ENCODE measurements around the gene LRRC14B.
"Not testable (repeated sequence)": the region's sequence is repeated elsewhere in the genome, so short reads cannot be mapped to it uniquely, and the experiment has no call there.

Gene LRRC14B

GRCh38 chr5:194102-194501 lies 2.8 kb downstream of the LRRC14B start:
- no peak for DNase-seq

GRCh38 chr5:194603-195209 lies 3.4 kb downstream of the LRRC14B start:
- DNase-seq, result no peak

DNA sequence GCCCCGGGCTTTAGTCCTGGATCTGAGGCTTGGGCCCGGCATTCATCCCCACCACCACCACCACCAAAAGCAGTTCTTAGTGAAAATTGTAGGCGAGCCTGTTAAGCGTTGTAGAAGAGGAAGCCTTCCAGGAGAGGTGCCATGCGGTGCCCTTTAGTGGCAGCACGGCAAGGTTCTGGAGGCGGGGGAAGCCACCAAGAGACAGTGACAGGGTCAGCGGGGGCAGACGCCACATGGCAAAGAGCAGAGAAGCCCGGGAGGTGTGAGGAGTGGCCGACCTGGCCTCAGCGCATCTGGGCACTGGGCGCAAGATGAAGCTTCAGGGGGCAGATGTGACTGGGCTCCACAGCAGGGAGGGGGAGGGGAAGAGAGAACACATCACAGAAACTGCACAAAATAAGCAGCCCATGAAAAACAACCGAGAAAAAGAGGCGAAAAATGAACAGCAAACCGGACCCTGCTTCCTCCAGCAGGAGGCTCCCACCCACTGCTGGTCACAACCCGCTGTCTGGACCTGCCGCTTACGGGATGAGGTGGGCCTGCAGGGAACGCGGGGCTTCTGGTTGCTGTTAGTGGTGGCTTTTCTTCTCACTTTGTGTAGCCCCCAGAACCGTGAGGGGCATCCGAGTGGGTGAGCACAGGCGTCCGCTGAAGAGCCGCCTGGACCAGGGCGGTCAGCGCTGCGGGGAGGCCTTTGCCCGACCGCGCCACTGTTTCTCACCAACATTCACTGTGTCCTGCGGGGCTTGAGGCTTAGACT lies 4.3 kb downstream of the LRRC14B start:
- DNase-seq, result no peak

DNA sequence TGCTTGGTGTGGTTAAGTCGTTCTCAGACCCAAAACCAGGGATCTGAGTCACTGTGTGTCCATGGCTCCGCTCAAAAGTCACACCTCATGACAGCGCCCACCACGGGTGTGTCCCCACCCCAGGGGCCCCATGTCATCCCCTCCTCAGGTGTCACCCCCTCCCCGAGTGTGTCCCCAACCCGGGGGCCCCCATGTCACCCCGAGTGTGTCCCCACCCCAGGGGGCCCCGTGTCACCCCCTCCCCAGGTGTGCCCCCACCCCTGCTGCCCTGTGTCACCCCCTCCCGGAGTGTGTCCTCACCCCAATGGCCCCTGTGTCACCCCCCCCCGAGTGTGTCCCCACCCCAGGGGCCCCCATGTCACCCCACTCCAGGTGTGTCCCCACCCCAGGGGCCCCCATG lies 5.1 kb downstream of the LRRC14B start:
- no peak for DNase-seq

DNA sequence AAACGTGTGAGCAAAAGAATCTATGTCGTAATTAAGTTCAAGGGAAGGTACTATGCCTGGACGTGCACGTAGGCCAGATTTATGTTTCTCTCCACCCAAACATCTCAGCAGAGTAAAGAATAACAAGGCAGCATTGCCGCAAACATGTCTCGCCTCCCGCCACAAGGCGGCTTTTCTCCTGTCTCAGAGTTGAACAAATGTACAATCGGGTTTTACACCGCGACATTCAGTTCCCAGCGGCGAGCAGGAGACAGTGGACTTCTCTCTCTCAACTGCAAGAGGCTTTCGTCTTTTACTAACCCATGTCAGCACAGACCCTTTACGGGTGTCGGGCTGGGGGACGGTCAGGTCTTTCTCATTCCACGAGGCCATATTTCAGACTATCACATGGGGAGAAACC lies 5.7 kb downstream of the LRRC14B start:
- not testable (repeated sequence) for DNase-seq

DNA sequence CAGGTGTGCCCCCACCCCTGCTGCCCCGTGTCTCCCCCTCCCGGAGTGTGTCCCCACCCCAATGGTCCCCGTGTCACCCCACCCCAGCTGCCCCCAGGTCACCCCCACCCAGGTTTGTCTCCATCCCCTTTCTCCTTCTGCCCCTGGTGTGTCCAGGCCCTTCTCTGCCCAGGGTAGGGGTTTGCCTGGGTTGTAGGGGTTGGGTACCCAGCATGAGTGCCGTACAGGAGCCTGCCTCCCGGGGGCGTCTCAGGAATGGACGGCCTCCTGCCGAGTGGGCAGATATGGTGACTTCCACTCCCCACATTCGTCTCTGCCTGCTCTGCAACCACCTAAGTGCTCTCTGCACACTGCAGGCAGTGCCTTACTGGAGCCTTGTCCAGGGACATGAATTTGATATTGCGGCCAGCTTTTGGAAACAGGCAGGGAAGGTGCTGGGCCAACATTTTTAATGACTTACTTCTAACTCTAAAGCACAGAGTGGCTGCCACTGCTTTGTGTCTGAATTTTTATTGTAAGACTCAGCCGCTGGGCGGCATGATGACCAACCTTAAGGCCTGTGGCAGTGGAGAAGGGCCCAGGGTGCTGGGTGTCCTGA lies 6.7 kb downstream of the LRRC14B start:
- no peak for DNase-seq

- DNase-seq, result no peak
These were observed 7.4 kb downstream of the LRRC14B start for GRCh38 chr5:198516-199196.

DNA sequence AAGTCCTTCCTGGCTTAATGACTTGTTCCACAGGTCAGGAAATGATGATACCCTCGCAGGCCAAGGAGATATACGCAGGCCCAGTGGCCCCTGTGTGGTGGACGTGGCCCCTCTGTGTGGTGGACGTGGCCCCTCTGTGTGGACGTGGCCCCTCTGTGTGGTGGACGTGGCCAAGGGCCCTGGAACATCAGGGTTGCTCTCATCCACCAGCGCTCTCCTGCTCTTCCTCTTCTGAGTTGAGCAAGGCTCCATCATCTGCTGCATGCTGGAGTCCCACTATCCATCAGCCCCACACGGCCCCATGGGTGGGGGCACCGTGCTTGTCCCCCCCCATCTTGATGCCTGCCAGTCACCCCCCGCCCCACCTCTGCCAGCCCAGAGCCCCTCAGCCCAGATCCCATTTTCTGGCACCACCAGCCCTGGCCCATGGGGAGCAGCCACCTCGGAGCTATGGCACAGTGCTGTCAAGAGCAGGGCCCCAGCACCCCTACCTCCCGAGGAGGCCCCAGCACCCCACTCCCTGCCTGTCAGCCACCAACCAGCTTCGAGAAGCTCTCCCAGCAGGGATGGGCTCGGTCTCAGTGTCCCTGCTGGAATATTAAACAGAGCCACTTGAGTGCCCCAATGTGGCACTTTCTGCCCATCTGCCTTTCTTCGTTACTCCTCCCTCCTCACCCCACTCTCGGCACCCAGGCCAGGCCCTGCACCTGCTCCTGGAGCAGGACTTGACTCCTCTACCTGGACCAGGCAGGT lies 8.1 kb downstream of the LRRC14B start:
- DNase-seq, result no peak

- no peak for DNase-seq
These were observed 8.8 kb downstream of the LRRC14B start for GRCh38 chr5:199950-200645.

GRCh38 chr5:200985-201384 lies 9.7 kb downstream of the LRRC14B start:
- no peak for DNase-seq

DNA sequence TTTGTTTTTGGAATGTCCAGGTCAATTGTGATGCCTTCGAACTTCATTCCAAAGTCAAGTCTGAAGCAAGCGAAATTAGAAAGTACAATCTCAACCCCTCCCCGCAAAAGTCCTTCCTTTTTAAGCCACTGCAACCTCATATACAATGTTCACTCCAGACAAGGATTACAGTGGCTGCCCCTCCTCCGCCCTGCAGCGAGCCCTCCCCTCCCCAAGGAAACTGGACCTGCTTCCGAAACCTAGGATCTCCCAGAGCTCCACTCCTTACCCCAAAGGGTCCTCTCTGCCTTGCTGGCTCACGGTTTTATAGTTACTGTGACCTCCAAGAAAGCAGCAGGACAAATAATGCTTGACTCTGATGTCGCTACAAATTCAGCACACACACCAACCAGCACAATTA lies 10.4 kb downstream of the LRRC14B start:
- DNase-seq, result no peak

DNA sequence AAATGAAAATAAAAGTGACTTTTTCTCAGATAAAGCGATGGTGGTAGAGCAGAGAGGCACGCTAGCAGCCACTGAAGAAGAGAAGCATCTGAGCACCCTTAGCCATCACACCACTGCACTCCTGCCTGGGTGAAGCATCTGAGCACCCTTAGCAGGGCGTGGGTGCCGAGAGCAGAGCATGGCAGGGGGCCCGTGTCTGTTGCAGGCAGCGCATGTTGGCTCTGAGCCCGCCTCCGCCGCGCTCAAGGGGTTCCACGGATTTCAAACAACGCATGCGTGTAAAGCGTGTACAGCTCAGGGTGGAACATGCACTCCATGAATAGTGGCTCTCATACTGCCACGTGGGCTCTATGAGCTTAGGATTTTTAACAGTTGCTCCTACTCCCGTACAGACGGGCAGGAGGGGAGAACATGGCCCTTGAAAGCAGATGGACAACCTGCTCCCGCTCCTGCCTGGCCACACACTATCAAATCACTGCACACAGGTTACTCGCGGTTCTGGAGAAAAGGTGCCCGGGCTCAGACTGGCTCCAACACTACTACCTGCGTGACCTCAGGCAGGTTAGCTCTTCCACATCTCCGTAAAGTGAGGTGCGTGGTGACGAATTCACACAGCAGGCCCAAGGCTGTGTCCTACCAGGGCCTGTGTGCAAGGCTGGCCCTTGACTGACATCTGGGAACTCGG lies 12.1 kb downstream of the LRRC14B start:
- no peak for DNase-seq

DNA sequence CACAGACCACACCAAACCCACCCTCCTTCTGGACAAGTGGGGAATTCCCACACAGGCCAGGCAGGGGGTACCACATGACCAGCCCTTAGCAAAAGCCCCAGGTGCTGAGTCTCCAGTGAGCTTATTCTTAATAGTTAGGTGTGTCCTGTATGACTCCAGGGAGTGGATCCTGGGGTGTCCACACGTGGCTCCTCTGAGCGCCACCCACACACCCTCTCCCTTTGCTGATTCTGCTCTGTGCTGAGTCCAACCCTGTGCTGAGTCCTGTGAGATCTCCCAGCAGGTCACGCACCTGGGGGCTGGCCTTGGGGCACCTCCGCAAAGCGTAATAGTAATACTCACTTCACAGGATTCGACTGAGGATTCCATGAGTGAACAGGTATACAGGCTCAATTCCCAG lies 12.7 kb downstream of the LRRC14B start:
- no peak for DNase-seq

- DNase-seq, result no peak
These were observed 13.2 kb downstream of the LRRC14B start for GRCh38 chr5:204462-204861.

- no peak for DNase-seq
These were observed 13.8 kb downstream of the LRRC14B start for GRCh38 chr5:204966-205670.

GRCh38 chr5:206406-206805 lies 15.1 kb downstream of the LRRC14B start:
- DNase-seq, result no peak

DNA sequence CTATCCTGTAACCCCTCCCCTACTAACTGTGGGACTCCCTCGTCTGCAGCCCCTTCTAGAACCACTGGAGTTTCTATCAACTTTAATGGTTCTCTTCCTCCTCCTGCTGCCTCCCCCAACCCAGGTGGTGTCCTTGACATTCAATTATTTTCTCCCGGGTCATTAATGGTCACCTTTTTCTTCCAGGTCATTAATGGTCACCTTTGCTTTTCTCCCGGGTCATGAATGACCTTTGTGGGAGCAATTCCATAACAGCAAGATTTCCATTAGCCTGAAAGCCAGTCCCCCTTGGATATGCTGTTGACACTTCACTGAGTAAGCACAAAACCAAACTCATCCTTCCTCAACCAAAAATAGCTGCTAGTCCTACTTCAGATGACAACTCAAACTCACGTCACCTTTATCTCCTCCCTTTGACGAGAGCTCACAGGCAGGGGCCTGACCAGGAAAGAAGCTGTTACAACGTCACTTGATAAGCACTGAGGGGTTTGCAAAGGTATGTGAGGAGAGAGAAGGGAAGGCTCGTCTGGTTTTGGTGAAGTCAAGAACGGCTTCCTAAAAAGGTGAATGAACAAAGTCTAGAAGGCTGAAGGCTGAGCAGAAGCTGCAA lies 15.7 kb downstream of the LRRC14B start:
- no peak for DNase-seq

DNA sequence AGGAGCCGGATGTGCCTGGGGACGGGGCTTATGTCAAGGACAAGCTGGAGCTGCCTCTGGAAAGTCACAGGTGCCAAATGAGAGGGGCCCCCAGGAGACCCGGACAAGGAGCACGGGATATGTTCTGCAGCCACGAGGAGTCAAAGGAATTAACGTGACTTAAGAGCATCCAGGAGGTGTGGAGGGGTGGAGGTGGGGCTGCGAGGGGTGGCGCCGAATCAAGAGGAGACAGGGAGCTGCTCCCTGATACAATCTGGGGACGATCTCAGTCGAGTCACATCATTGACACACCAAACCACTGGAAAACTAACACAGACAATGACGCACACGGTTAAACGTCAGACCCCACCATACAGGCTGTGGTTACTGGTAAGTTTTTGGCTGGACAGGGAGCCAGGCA lies 16.3 kb downstream of the LRRC14B start:
- no peak for DNase-seq

DNA sequence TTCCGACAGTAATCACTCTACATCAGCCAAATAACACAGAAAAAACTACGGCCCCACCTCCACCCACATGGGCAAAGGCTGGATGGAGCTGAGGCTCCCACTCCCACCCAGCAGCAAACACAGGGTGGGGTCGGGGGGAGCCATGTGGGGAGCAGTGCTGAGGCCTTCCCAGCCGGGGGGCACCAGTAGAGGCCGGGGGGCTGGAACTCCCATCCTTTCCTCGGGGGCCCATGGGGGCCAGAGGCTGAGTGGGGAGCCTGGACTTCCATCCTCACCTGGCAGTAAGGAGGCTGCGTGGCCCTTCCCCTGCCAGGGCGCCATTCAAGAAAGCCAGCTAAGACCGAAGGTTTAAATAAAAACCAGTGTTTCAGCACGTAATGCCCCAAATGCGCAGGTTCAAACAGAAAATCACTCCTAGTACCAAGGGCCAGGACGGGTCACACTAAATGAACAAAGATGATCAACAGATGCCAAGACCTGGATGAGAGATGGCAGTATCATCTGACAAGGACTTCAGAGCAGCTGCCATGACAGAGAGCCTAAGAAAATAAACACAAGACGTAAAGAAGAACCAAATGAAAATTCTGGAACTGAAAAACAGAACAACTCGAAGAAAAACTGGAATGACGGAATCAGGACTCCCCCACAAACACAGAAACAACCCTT lies 17.3 kb downstream of the LRRC14B start:
- no peak for DNase-seq

- no peak for DNase-seq
These were observed 22.6 kb downstream of the LRRC14B start for GRCh38 chr5:213803-214395.

Data from CD4-positive, alpha-beta T cell treated with Interleukin-4 for 1 hour (primary cell).